GM12878 (cell line): ENCODE data around the gene BCKDHB. TPM values are rescaled to one million over a fixed set of nuclear protein-coding genes. Genes with fewer than 3 reads are reported as not detected.

ENCODE experiments used
- ATAC-seq: fragments of 200-7000 bp; cut with Tn5 transposase; 3 replicates; pipeline ENCODE4 v1.9.1; 2020; ENCODE audit warnings: mild to moderate bottlenecking, moderate library complexity
- BruUV-seq: library from RNA; stranded (reverse); fragments of 400-500 nt; replicated peaks from 2 replicates; lab custom pipeline; 2021; lab: Mats Ljungman, UMichigan
- CTCF ChIA-PET: fragments of 300-600 bp; sonication (Branson Sonifier 250); formaldehyde crosslinking; extraction: SDS; loops from one replicate; lab custom pipeline; 2021; ENCODE audit warnings: inconsistent platforms; lab: Yijun Ruan, JAX
- POLR2A ChIA-PET: fragments of 350-600 bp; formaldehyde crosslinking; extraction: SDS; loops from one replicate; lab custom pipeline; 2021; ENCODE audit warnings: inconsistent platforms; lab: Charles Lee
- RAD21 ChIA-PET: fragments of 300-600 bp; sonication (Branson Sonifier 250); formaldehyde crosslinking; loops from one replicate; lab custom pipeline; 2023; ENCODE audit warnings: antibody characterized with exemption; ENCODE audit not compliant: unreplicated experiment; lab: Charles Lee
- SMC1A ChIA-PET: fragments of 300-600 bp; sonication (Branson Sonifier 250); formaldehyde crosslinking; loops from one replicate; lab custom pipeline; 2023; ENCODE audit not compliant: unreplicated experiment, uncharacterized antibody; lab: Charles Lee
- DNase-seq: peaks from one replicate; pipeline ENCODE4 v3.0.0-alpha.2; 2011; ENCODE audit warnings: low read depth, low spot score
- FAIRE-seq: peaks from 3 replicates; lab custom pipeline; 2011; peaks lifted over from hg19 to GRCh38; lab: Jason Lieb, UNC
- H2AFZ ChIP-seq: 2 replicates; pipeline ENCODE4 v1.6.0; 2011; ENCODE audit warnings: low read depth, low read length, control low read depth; ENCODE audit not compliant: control insufficient read depth
- H3K27ac ChIP-seq: 2 replicates; pipeline ENCODE4 v1.5.1; 2011; ENCODE audit warnings: control low read depth; ENCODE audit not compliant: control insufficient read depth, insufficient read depth
- H3K27me3 ChIP-seq, 2 experiments: replicated peaks in 1 of 2; 2 replicates each; pipeline versions ENCODE4 v1.6.0 to v1.6.1; 2011; ENCODE audit warnings: low read length in 1 of 2; ENCODE audit not compliant: control insufficient read depth in 2 of 2, insufficient read depth in 2 of 2
- H3K36me3 ChIP-seq, 2 experiments: 2 replicates each; pipeline ENCODE4 v1.5.1; 2011; ENCODE audit warnings: low read length in 1 of 2; ENCODE audit not compliant: control insufficient read depth in 2 of 2, insufficient read depth in 2 of 2
- H3K4me1 ChIP-seq: 2 replicates; pipeline ENCODE4 v1.6.1; 2011; ENCODE audit warnings: mild to moderate bottlenecking, low read length, moderate library complexity, mixed read lengths; ENCODE audit not compliant: control insufficient read depth, insufficient read depth
- H3K4me2 ChIP-seq: 2 replicates; pipeline ENCODE4 v1.6.0; 2011; ENCODE audit warnings: control low read depth; ENCODE audit not compliant: control insufficient read depth, insufficient read depth
- H3K4me3 ChIP-seq: fragments of 200-600 bp; sonication (generic); 2 replicates; pipeline ENCODE4 v1.5.1; 2016
- H3K79me2 ChIP-seq: 2 replicates; pipeline ENCODE4 v1.6.0; 2011; ENCODE audit warnings: low read length; ENCODE audit not compliant: control insufficient read depth, insufficient read depth
- H3K9ac ChIP-seq: 2 replicates; pipeline ENCODE4 v1.8.0; 2011; ENCODE audit warnings: low read length, control low read depth, mixed read lengths; ENCODE audit not compliant: control insufficient read depth, insufficient read depth
- H3K9me3 ChIP-seq: replicated peaks from 3 replicates; pipeline ENCODE4 v1.5.1; 2011; ENCODE audit warnings: mild to moderate bottlenecking, low read length; ENCODE audit not compliant: control insufficient read depth, insufficient read depth
- H4K20me1 ChIP-seq: 2 replicates; pipeline ENCODE4 v1.6.0; 2011; ENCODE audit not compliant: control insufficient read depth, insufficient read depth
- ATF7 ChIP-seq: fragments of 450-650 bp; IDR thresholded peaks from 2 replicates; pipeline ENCODE4 v1.6.1; 2016; ENCODE audit warnings: low read depth, mild to moderate bottlenecking
- CBX3 ChIP-seq: fragments of 200-600 bp; sonication (generic); IDR thresholded peaks from 2 replicates; pipeline ENCODE4 v1.6.1; 2016; ENCODE audit warnings: low read depth, borderline replicate concordance
- CBX5 ChIP-seq: sonication (generic); IDR thresholded peaks from 2 replicates; pipeline ENCODE4 v1.6.1; 2016; ENCODE audit warnings: low read depth, moderate library complexity, mild to moderate bottlenecking, inconsistent platforms
- CHD4 ChIP-seq: fragments of 200-600 bp; sonication (generic); IDR thresholded peaks from 2 replicates; pipeline ENCODE4 v1.6.1; 2016; ENCODE audit warnings: mild to moderate bottlenecking
- CREB1 ChIP-seq: IDR thresholded peaks from 2 replicates; pipeline ENCODE4 v1.6.1; 2012; ENCODE audit warnings: low read depth, mild to moderate bottlenecking, inconsistent platforms
- GATAD2B ChIP-seq: fragments of 450-650 bp; conservative IDR thresholded peaks from 2 replicates; pipeline ENCODE4 v1.6.1; 2017; ENCODE audit warnings: low read depth, mild to moderate bottlenecking, moderate library complexity
- JUND ChIP-seq: IDR thresholded peaks from 2 replicates; pipeline ENCODE4 v1.6.1; 2012; ENCODE audit warnings: low read depth, mild to moderate bottlenecking, low read length, improper control_type of control experiment, moderate library complexity
- MYC ChIP-seq: IDR thresholded peaks from 2 replicates; pipeline ENCODE4 v1.6.1; 2011; ENCODE audit warnings: mild to moderate bottlenecking, low read length, moderate library complexity, inconsistent platforms; ENCODE audit not compliant: insufficient read depth, insufficient replicate concordance, insufficient read length, severe bottlenecking
- NFYA ChIP-seq: IDR thresholded peaks from 2 replicates; pipeline ENCODE4 v1.6.1; 2011; ENCODE audit warnings: low read depth, mild to moderate bottlenecking, low read length, improper control_type of control experiment, borderline replicate concordance
- NR2C2 ChIP-seq: IDR thresholded peaks from 2 replicates; pipeline ENCODE4 v1.6.1; 2011; ENCODE audit warnings: borderline replicate concordance, low read depth; ENCODE audit not compliant: control insufficient read depth, insufficient read length
- WRNIP1 ChIP-seq: IDR thresholded peaks from 2 replicates; pipeline ENCODE4 v1.6.1; 2011; ENCODE audit warnings: low read depth, low read length, improper control_type of control experiment, borderline replicate concordance
- ZNF207 ChIP-seq: fragments of 450-650 bp; IDR thresholded peaks from 2 replicates; pipeline ENCODE4 v1.6.1; 2014; ENCODE audit warnings: antibody characterized with exemption, mild to moderate bottlenecking, borderline replicate concordance
- WGBS: methylation state at CpG from one replicate; pipeline ENCODE4 v1.1.6; 2016; ENCODE audit warnings: low lambda C conversion rate; ENCODE audit not compliant: insufficient replicate concordance, insufficient coverage; ENCODE audit errors: missing lambda C conversion rate; 5-methylcytosine and 5-hydroxymethylcytosine counted together
- in situ Hi-C: fragments of 300-500 bp; cut with MboI; formaldehyde crosslinking; loops from 9 replicates; pipeline ENCODE4 v1.14.3; 2018; ENCODE audit warnings: mixed read lengths
- intact Hi-C: fragments of 100-400 bp; cut with micrococcal nuclease; formaldehyde crosslinking; loops from one replicate; pipeline ENCODE4 v1.14.2; 2022; ENCODE audit not compliant: unreplicated experiment
- polyA plus RNA-seq, 11 experiments: library from polyadenylated mRNA; depleted of rRNA in 4 of 11; unstranded in 6 of 11; stranded (reverse) in 5 of 11; fragments of >200 nt; fragmentation: Nextera tagmentation in 4 of 11; fragmentation: Illumina TruSeq in 1 of 11; extraction: Ambion mirVana in 4 of 11; extraction: Trizol in 1 of 11; gene quantifications; 1 replicate in 1 of 11; 2 replicates in 10 of 11; pipeline versions ENCODE4 v1.2.1 to v1.2.3, GENCODE V29; 2011 to 2016; ENCODE audit warnings: inconsistent platforms in 2 of 11, missing spikeins in 2 of 11, low read depth in 1 of 11
- total RNA-seq, 4 experiments: library from RNA; depleted of rRNA in 3 of 4; stranded (reverse); fragments of >200 nt in 3 of 4; fragmentation: Illumina TruSeq in 1 of 4; extraction: Trizol in 1 of 4; gene quantifications; 2 replicates each; pipeline versions ENCODE4 v1.2.1 to v1.2.3, GENCODE V29; 2013 to 2021
- TF ChIP-seq, protein P1 (sequence below): IDR thresholded peaks from 2 replicates; pipeline ENCODE4 v1.6.1; 2011; ENCODE audit warnings: mild to moderate bottlenecking, low read depth, low read length, moderate library complexity; ENCODE audit not compliant: insufficient replicate concordance
- TF ChIP-seq, protein P2 (sequence below): fragments of 450-650 bp; IDR thresholded peaks from 2 replicates; pipeline ENCODE4 v1.6.1; 2014; ENCODE audit warnings: mild to moderate bottlenecking
- TF ChIP-seq, protein P3 (sequence below): fragments of 450-650 bp; IDR thresholded peaks from 2 replicates; pipeline ENCODE4 v1.6.1; 2018; ENCODE audit warnings: mild to moderate bottlenecking, low read depth, moderate library complexity; ENCODE audit not compliant: partially characterized antibody

BCKDHB gene
- total and polyA plus RNA-seq, 10 of the 15 experiments (the other 5 are each of a cell fraction or from before 2014, with no cell fraction given) = 12.9 to 57.1 (median 25.3) TPM

DNA sequence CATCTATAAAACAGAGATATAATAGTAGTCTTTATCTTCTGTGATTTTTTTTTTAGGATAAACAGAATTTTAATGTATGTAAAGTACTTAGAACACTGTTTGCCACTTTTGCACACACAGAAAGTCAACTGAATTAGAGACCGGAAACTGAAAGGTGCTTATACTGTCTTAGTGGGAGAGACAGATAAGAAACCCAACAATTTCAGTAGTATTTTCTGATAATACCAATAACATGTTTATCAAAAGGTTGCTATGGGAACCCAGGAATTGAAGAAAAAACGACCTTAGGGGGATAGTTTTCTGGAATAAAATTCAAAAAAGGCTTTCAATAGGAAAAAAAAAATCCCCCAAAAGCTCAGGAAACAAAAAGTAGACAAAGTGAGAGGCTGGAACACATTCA, 138.6 kb downstream of the BCKDHB start:
- SMC1A ChIA-PET = interaction anchor here (1.5 kb wide), 1 partner anchor 8 kb away, joined by 3 read pairs; no protein-coding TSS in a partner anchor

More for the DNA sequence above, 138.6 kb downstream of the BCKDHB start:
- TF ChIP-seq JUND (no peak), ATF7 (no peak), CHD4 (no peak), CBX5 (no peak), CBX3 (no peak), NR2C2 (no peak), MYC (no peak), GATAD2B (no peak), WRNIP1 (no peak), CREB1 (no peak), NFYA (no peak), ZNF207 (no peak)
- TF ChIP-seq, protein P1, sequence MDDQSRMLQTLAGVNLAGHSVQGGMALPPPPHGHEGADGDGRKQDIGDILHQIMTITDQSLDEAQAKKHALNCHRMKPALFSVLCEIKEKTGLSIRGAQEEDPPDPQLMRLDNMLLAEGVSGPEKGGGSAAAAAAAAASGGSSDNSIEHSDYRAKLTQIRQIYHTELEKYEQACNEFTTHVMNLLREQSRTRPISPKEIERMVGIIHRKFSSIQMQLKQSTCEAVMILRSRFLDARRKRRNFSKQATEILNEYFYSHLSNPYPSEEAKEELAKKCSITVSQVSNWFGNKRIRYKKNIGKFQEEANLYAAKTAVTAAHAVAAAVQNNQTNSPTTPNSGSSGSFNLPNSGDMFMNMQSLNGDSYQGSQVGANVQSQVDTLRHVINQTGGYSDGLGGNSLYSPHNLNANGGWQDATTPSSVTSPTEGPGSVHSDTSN = no peak
- TF ChIP-seq, protein P2, sequence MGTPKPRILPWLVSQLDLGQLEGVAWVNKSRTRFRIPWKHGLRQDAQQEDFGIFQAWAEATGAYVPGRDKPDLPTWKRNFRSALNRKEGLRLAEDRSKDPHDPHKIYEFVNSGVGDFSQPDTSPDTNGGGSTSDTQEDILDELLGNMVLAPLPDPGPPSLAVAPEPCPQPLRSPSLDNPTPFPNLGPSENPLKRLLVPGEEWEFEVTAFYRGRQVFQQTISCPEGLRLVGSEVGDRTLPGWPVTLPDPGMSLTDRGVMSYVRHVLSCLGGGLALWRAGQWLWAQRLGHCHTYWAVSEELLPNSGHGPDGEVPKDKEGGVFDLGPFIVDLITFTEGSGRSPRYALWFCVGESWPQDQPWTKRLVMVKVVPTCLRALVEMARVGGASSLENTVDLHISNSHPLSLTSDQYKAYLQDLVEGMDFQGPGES = no peak
- TF ChIP-seq, protein P3, sequence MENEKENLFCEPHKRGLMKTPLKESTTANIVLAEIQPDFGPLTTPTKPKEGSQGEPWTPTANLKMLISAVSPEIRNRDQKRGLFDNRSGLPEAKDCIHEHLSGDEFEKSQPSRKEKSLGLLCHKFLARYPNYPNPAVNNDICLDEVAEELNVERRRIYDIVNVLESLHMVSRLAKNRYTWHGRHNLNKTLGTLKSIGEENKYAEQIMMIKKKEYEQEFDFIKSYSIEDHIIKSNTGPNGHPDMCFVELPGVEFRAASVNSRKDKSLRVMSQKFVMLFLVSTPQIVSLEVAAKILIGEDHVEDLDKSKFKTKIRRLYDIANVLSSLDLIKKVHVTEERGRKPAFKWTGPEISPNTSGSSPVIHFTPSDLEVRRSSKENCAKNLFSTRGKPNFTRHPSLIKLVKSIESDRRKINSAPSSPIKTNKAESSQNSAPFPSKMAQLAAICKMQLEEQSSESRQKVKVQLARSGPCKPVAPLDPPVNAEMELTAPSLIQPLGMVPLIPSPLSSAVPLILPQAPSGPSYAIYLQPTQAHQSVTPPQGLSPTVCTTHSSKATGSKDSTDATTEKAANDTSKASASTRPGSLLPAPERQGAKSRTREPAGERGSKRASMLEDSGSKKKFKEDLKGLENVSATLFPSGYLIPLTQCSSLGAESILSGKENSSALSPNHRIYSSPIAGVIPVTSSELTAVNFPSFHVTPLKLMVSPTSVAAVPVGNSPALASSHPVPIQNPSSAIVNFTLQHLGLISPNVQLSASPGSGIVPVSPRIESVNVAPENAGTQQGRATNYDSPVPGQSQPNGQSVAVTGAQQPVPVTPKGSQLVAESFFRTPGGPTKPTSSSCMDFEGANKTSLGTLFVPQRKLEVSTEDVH = no peak
- TF ChIP-seq, all 136 proteins: peak for 0
- no peak for FAIRE-seq
- in situ Hi-C loops = no loop called here
- WGBS = 50% methylated on average over 2 of the region's 2 CpGs
- H3K9me3 ChIP-seq = no peaks in the 10 kb centered on the region
- H3K79me2 ChIP-seq = no peaks in the 10 kb centered on the region
- no peak overlapping the region for H3K27ac ChIP-seq
- no peak overlapping the region for H3K4me3 ChIP-seq
- no peaks in the 10 kb centered on the region for H3K36me3 ChIP-seq
- no peak for DNase-seq
- BruUV-seq = no TSS peak
- H3K4me1 ChIP-seq = no peaks in the 10 kb centered on the region
- intact Hi-C loops = no loop called here
- ChIA-PET POLR2A (no interaction called here), CTCF (interaction anchor here (0.9 kb wide), 1 partner anchor 31 kb away, joined by 3 read pairs; no protein-coding TSS in a partner anchor), RAD21 (no interaction called here)
- H3K27me3 ChIP-seq = no peaks in the 10 kb centered on the region
- ATAC-seq = no peak
- H3K9ac ChIP-seq = no peak overlapping the region
- H2AFZ ChIP-seq = no peak overlapping the region
- no peaks in the 10 kb centered on the region for H4K20me1 ChIP-seq
- H3K4me2 ChIP-seq = no peak overlapping the region
